Stimulated activated CD4-positive, alpha-beta T cell treated with anti-CD3 and anti-CD28 coated beads, Interleukin-12 subunit alpha, Interleukin-12 subunit beta, amount 100 ng/mL, for 48 hours (primary cell): ENCODE data around the gene PSD.

ENCODE experiments used
- DNase-seq, 3 donors: peaks; one replicate each; pipeline ENCODE4 v3.0.0-alpha.2; 2020; ENCODE audit warnings: low read depth in 2 of 3, low spot score in 1 of 3

PSD gene

DNA sequence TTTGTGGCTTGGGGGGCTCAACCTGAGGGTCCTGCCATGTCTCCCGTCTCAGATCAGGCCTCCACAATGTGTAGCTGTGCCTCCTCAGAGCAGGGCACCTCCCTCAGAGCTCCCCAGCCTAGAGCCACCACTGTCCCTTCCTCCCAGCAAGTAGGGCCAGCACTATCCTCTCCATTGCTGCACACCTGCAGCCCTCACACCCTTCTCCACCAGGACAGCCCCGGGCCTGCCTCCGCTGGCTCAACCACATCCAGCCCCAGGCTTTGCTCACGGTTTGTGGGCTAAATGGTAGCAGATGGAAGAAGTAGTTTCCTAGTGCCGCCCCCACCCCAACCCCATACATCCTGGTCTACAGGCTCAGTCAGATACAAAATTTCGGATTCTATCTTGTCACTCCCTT is 13.0 kb downstream of the PSD start:
- no peak for DNase-seq

DNA sequence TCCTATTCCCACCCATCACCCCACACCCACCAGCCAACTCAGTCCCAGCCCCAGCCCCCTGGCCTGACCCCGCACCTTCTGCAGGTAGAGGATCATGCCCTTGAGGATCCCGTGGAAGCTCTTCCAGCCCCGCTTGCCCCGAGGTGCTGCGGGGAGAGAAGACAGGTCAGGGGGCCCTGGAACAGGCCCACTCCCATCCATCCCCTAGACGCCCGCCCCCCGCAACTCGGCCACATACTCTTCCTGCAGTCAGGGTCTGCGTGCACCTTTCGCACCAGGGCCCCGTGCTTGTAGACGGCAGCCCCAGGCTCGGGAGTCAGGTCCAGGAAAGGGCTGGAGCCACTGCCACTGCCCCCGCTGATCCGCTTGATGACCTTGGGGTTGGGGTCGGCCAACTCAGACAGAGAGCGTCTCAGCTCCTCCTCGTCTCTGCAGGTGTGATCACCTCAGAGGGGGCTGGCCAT is 13.4 kb downstream of the PSD start:
- DNase-seq: no peak

DNA sequence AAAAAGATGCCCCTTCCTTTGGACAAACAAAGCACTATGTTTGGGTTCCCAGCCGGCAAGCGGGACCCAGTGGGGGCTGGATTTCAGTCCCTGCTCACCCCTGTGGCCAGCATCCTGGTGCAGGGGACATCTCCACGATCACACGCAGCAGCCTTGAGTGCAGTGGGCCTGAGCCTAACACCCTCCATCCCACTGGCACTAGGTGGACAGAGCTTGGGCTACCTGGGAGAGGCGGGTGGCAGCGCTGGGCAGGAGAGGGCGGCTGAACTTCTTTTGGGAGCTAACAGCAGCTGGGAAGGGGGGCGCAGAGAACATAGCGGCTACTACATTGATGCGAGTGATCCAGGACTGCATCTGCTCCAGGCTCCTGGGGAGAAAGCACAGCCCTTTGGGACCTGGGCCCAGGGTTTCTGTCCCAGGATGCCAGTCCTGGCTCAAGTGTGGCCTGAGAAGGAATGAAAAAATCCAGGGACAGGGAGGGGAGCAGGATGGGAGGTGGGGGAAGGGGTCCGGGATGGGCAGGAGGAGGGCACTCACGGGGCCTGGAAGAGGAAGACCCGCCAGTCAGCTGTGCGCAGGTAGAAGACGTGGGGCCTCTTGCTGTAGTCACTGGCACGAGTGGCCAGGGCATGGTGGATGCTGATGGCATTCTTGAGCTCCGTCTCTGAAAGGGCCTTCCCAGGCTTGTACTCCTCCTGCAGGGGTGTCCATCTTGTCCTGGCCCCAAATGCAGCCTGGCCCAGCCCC is 14.1 kb downstream of the PSD start:
- no peak for DNase-seq

DNA sequence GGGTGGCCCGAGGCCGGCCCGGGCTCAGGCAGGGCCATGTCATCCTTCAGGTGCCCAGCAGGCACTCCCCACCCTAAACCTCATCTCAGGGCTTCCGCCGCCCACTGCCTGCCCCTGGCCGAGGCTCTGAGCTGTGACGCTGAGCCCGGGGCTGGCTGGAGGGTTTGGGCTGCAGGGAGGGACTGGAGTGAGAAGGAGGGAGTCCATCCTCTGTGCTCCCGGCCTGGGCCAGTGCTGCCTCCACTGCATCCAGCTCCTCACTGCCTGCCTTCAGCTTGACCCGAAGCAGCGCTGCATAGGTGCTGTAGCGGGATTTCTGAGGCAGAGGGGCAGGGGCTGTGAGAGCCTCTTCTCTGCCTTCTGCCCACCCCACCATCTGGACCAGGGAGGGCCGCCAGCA is 15.5 kb downstream of the PSD start:
- no peak for DNase-seq

DNA sequence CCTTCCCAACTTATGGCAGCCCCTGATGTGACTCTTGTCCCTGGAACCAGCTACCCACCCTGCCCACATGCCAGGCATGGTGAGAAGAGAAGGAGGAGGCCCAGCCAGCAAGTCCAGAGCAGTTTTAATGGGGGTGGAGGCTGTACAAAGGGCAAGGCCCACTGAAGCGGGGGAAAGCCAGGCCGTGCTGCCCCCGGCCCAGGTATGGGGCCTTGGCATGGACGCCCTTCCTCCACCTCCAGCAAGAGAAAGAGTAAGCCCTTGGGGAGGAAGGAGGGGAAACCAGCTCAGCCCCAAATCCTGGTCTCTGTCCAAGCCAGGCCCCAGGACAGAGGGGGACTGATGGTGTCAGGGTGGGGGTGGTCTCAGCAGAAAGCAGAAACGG is 16.1 kb downstream of the PSD start:
- DNase-seq: no peak

DNA sequence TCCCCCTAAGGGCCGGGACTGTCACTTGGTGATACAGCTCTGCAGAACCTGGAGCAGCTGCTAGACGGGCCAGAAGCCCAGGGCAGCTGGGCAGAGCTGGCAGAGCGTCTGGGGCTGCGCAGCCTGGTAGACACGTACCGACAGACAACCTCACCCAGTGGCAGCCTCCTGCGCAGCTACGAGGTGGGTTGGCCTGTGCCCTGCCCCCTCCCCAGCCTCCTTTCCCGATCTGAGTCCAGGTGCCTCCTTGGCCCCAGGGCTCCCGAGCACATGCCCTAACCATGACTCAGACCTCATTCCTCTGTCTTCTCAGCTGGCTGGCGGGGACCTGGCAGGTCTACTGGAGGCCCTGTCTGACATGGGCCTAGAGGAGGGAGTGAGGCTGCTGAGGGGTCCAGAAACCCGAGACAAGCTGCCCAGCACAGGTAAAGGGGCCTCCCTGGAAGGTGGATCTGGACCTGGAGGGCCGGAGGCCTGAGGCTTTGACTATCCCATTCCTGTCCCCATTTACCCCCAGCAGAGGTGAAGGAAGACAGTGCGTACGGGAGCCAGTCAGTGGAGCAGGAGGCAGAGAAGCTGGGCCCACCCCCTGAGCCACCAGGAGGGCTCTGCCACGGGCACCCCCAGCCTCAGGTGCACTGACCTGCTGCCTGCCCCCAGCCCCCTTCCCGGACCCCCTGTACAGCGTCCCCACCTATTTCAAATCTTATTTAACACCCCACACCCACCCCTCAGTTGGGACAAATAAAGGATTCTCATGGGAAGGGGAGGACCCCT is 16.7 kb downstream of the PSD start:
- DNase-seq: no peak

DNA sequence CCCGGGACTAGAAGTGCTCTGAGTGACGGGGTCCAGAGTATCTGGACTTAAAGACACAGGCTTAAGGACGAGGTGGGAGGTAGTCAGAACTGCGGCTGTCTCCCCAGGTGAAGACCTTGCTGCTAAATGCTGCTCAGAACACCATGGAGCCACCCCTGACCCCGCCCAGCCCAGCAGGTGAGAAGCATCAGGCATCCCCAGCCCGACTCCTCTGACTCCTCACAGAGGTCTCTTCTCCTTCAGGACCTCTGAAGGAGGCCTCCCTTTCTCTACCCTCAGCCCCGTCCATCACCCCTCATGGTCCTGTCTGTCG is 17.3 kb downstream of the PSD start:
- no peak for DNase-seq

DNA sequence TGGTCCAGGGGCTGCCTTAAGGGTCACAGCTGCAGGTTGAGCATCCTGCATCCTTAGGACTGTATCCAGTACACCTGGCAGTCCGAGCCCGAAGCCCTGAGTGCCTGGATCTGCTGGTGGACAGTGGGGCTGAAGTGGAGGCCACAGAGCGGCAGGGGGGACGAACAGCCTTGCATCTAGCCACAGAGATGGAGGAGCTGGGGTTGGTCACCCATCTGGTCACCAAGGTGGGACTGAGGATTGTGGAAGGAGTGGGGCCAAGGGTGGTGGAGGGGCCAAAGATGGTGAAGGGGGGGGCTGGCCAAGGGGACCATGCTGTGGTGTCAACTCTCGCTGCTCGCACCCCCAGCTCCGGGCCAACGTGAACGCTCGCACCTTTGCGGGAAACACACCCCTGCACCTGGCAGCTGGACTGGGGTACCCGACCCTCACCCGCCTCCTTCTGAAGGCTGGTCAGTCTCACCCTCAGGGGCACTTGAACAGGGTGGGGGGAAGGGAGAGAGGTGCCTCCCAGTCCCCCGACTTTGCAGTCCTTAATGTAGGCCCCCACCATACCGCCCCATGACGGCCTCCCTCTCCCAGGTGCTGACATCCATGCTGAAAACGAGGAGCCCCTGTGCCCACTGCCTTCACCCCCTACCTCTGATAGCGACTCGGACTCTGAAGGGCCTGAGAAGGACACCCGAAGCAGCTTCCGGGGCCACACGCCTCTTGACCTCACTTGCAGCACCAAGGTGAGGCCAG is 17.8 kb downstream of the PSD start:
- DNase-seq: no peak

DNA sequence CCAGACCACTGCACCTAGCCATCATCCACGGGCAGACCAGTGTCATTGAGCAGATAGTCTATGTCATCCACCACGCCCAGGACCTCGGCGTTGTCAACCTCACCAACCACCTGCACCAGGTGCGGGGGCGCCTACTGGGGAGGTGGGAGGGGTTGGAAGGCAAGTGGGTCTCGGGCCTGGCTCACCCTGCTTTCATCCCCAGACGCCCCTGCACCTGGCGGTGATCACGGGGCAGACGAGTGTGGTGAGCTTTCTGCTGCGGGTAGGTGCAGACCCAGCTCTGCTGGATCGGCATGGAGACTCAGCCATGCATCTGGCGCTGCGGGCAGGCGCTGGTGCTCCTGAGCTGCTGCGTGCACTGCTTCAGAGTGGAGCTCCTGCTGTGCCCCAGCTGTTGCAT is 18.5 kb downstream of the PSD start:
- DNase-seq: no peak

DNA sequence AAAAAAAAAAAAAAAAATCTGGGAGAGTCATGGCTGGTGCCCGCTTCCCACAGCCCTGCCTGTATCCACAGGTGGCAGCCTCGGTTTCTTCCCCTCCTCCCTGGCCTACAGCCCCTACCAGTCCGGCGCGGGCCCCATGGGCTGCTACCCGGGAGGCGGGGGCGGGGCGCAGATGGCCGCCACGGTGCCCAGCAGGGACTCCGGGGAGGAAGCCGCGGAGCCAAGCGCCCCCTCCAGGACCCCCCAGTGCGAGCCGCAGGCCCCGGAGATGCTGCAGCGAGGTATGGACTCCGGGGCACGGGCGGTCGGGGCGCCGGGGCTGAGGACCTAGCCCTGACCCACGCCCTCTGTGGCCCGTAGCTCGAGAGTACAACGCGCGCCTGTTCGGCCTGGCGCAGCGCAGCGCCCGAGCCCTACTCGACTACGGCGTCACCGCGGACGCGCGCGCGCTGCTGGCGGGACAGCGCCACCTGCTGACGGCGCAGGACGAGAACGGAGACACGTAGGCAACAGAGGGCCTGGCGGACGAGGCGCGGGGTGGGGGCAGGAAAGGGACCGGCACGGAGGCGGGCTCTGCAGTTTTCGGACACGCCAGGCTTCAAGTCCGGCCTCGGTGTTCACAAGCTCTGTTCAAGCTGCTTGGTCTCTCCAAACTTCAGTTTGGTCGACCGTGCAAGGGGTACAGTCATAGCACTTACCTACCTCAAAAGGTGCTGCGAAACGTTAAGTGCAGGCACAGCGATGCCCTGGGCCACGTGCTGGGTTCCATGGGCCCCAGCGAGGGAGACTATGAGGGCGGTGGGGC is 19.2 kb downstream of the PSD start:
- DNase-seq: peak; percentile 78 to 85 (median 80)

DNA sequence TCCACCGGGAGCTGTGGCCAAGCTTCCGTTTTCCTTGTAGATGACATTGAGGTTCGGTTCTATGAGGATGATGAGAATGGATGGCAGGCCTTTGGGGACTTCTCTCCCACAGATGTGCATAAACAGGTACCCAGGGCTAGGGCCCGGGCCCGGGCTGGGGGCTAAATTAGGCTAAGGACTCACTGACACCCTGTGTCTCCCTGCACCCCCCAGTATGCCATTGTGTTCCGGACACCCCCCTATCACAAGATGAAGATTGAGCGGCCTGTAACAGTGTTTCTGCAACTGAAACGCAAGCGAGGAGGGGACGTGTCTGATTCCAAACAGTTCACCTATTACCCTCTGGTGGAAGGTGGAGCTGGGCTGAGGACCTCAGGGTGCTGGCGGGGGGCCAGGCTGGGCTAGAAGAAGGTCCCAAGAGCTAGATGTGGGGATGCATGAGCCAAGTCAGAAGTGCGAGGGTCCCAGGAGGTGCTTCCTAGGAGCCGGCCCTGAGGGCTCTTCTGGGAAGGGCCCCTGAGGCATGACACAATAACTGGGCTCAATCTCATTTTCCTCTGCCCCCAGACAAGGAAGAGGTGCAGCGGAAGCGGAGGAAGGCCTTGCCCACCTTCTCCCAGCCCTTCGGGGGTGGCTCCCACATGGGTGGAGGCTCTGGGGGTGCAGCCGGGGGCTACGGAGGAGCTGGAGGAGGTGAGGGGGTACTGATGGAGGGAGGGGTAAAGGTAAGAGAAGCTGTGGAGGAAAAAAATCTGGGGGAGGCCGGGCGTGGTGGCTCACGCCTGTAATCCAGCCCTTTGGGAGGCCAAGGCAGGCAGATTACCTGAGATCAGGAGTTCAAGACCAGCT is 20.2 kb downstream of the PSD start:
- DNase-seq: no peak

DNA sequence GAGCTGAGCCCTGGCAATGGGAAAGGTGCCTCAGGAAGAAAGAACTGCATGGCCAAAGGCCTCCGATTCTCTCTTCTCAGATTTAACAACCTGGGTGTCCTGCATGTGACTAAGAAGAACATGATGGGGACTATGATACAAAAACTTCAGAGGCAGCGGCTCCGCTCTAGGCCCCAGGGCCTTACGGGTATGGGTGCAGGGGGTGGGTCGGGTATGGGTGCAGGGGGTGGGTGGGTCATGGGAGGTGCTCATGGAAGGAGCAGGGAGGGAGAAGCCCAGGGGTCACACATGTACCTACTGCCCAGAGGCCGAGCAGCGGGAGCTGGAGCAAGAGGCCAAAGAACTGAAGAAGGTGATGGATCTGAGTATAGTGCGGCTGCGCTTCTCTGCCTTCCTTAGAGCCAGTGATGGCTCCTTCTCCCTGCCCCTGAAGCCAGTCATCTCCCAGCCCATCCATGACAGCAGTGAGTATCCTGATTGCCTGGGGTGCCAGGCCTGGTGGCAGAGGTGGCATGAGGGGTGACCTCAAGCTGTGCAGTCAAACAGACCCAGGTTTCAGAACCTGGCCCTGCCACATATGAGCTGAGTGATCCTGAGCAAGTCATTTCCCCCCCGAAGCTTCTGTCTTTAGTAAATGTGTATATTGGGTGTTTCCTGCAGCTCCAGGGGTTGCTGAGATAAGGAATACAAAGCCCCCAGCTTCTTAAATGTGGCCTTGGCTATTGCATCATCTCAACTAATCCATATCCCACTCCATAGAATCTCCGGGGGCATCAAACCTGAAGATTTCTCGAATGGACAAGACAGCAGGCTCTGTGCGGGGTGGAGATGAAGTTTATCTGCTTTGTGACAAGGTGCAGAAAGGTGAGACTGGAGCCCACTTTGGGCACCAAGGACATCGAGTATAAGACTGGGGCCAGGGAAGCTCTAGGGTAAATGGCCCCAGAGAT is 21.1 kb downstream of the PSD start:
- DNase-seq: no peak

DNA sequence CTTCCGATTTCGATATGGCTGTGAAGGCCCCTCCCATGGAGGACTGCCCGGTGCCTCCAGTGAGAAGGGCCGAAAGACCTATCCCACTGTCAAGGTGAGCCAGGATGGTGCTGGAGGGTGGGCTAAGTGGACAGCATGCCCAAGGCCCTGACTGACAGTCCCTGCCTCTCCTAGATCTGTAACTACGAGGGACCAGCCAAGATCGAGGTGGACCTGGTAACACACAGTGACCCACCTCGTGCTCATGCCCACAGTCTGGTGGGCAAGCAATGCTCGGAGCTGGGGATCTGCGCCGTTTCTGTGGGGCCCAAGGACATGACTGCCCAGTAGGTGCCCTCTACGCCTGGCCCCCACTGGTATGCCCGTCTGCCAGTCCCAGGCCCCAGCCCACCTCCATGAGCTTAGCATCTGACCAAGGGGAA is 21.8 kb downstream of the PSD start:
- no peak for DNase-seq

DNA sequence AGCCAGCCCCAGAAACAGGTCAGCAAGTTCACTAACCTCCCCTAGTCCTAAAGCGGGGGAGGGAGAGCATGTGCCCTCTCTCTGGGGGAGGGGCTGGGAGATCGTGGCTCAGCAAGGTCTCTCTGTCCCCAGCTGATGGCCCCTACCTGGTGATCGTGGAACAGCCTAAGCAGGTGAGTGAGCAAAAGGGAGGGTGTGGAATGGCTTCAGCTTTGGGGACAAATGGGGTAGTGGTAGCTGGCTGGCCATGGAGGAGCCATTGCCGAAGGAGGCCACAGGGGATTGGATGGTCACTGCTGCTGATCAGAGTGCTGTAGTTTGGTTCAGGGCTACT is 22.3 kb downstream of the PSD start:
- DNase-seq: no peak

DNA sequence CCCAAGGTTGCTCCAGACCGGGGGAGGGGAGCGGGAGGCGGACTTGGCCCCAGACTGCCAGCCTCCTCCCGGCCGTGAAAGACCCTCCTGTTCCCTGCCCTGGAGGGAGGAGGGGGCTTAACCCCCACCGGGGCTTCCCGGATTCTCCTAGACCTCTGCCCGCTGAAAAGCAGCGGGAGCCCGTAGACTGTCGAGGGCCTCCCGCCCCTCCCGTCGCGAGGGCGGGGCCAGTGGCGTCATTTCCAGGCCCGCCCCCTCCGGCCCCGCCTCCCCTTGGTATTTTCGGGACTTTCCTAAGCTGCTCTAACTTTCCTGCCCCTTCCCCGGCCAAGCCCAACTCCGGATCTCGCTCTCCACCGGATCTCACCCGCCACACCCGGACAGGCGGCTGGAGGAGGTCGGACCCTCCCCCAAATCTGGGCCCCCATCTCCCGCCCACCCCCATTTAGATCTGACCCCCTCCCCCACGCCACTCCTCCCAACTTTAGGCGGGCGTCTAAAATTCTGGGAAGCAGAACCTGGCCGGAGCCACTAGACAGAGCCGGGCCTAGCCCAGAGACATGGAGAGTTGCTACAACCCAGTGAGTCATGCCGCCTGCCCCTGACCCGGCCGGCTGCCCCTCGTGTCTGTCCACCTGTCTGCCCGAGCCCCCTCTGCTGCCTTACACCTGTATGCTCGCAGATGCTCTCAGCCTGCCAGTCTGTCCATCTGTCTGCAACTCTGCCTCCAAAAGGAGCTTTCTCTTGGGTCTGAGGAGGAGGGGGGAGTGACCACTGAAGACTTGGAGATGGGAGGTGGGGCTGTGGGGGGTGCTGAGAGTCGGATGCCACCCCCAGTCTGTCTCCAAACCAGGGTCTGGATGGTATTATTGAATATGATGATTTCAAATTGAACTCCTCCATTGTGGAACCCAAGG is 22.9 kb downstream of the PSD start, which contains the start of gene NFKB2:
TSS of gene NFKB2 (plus strand) at position 306 of the 917 bp plus-strand sequence. CDS start at position 561, 255 bp downstream.
- DNase-seq: peak; percentile 79 to 90 (median 87)

DNA sequence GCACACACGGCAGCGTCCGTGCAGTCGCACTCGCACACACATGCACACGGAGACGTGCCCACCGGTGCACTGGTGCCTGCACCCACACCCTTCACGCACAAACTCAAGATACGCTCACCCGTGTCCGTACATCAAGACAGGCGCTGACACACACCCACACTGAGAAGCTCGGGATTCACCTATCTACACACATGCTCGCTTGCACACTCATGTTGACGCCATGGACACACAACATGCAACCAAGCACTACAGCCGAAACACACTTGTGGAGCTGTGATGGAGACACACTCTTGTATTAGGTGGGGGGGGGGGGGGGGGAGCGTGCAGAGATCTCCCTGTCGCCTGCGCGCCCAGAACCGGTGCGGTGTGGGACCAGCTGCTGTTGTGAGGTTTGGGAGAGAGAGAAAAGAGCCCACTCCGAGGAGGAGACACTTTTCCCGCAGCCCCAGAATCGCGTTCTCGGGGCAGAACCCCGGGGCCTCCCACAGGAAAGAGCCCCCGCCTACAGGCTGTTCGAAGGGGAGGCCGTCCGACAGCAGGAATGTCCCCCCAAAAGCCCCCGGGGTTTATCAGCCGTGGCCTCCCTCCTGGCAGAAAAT is 23.7 kb downstream of the PSD start:
- peak; percentile 44 to 56 (median 48) for DNase-seq

DNA sequence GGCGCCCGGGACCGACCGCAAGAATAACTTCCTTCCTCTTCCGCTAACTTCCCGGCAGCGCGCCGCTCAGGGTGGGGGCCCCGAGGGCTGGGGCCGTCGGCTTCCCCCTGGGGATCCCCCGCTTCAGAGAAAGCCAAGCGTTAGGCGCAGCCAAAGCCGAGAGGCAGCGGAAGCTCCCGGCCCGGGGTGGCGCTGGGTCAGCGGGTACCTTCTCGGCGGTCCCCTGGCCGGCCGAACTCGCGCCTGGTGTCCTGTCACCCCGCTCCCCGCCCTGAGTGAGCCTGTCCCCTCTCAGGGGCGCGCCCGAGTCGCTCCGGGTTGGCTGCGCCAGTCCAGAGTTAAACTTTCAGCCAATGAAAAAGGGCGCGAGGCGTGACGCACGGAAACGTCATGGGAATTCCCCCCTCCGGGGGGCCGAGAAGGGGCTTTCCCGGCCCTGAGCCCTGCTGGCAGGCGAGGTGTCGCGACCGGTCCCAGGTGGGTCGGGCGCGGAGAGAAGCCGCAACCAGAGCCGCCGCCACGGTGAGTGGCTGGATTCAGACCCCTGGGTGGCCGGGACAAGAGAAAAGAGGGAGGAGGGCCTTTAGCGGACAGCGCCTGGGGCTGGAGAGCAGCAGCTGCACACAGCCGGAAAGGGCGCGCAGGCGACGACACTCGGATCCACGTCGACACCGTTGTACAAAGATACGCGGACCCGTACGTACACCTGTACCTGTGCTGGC is 24.3 kb downstream of the PSD start:
- DNase-seq: peak; percentile 97 to 98 (median 97)
